A549 (cell line): ENCODE measurements around the gene GPS1. TPM values are rescaled to one million over a fixed set of nuclear protein-coding genes. Genes with fewer than 3 reads are reported as not detected.
A peak's percentile ranks its signal among the peaks of the same experiment; 100 is the strongest.

Experiments
- ATAC-seq, 2 experiments: fragments of 200-7000 bp in 1 of 2; fragments of >200 bp in 1 of 2; cut with Nextera tagmentation in 1 of 2; cut with Tn5 transposase in 1 of 2; 3 replicates each; pipeline versions ENCODE4 v1.8.0 to v1.9.1; 2018 to 2020; ENCODE audit warnings: mild to moderate bottlenecking in 1 of 2, moderate library complexity in 1 of 2
- CTCF ChIA-PET: fragments of 300-600 bp; sonication (Branson Sonifier 250); formaldehyde crosslinking; extraction: SDS; loops from one replicate; lab custom pipeline; 2021; ENCODE audit warnings: antibody characterized with exemption, inconsistent platforms; lab: Yijun Ruan, JAX
- POLR2A ChIA-PET: fragments of 350-600 bp; formaldehyde crosslinking; extraction: SDS; loops from one replicate; lab custom pipeline; 2021; ENCODE audit warnings: antibody characterized with exemption, inconsistent platforms; lab: Yijun Ruan, JAX
- DNase-seq, 2 experiments: peaks; one replicate each; pipeline versions ENCODE4 v3.0.0 to v3.0.0-alpha.2; 2011 to 2016; ENCODE audit warnings: low read depth in 1 of 2, low spot score in 1 of 2
- FAIRE-seq: peaks from 2 replicates; lab custom pipeline; 2011; peaks lifted over from hg19 to GRCh38; lab: Jason Lieb, UNC
- H3K27ac ChIP-seq, 2 experiments: fragments of >200 bp; sonication (Bioruptor Twin); formaldehyde crosslinking; 3 replicates each; pipeline ENCODE4 v1.5.1; 2016 to 2017
- H3K4me1 ChIP-seq: fragments of >200 bp; sonication (Bioruptor Twin); formaldehyde crosslinking; 3 replicates; pipeline ENCODE4 v1.6.1; 2016
- H3K4me2 ChIP-seq: fragments of >200 bp; sonication (Bioruptor Twin); formaldehyde crosslinking; 3 replicates; pipeline ENCODE4 v1.6.1; 2016
- H3K4me3 ChIP-seq: fragments of >200 bp; sonication (Bioruptor Twin); formaldehyde crosslinking; 3 replicates; pipeline ENCODE4 v1.5.1; 2016
- H3K9me3 ChIP-seq: fragments of >200 bp; sonication (Bioruptor Twin); formaldehyde crosslinking; 3 replicates; pipeline ENCODE4 v1.6.1; 2016
- BHLHE40 ChIP-seq: IDR thresholded peaks from 2 replicates; pipeline ENCODE4 v1.6.1; 2012; ENCODE audit warnings: low read depth, low read length, inconsistent platforms
- CEBPB ChIP-seq, 2 experiments: fragments of >200 bp in 1 of 2; sonication (Bioruptor Twin) in 1 of 2; formaldehyde crosslinking in 1 of 2; IDR thresholded peaks; 2 replicates each; pipeline ENCODE4 v1.6.1; 2012 to 2016
- CHD4 ChIP-seq: fragments of 200-600 bp; sonication (generic); IDR thresholded peaks from 2 replicates; pipeline ENCODE4 v1.6.1; 2016; ENCODE audit warnings: antibody characterized with exemption, mild to moderate bottlenecking, borderline replicate concordance
- EHMT2 ChIP-seq: fragments of 200-600 bp; sonication (generic); IDR thresholded peaks from 2 replicates; pipeline ENCODE4 v1.6.1; 2016; ENCODE audit warnings: antibody characterized with exemption, low read depth, mild to moderate bottlenecking, moderate library complexity
- EP300 ChIP-seq, 2 experiments: fragments of >200 bp; sonication (Bioruptor Twin); formaldehyde crosslinking; IDR thresholded peaks; 2 replicates in 1 of 2; 3 replicates in 1 of 2; pipeline ENCODE4 v1.6.1; 2016 to 2017
- ESRRA ChIP-seq: fragments of 150-350 bp; IDR thresholded peaks from 2 replicates; pipeline ENCODE4 v1.6.1; 2014; ENCODE audit warnings: mild to moderate bottlenecking, low read length, borderline replicate concordance
- FOXS1 ChIP-seq: fragments of 250-450 bp; sonication (Bioruptor Pico); IDR thresholded peaks from 2 replicates; pipeline ENCODE4 v1.5.0; 2020; ENCODE audit warnings: mild to moderate bottlenecking, moderate library complexity
- HES2 ChIP-seq: fragments of >200 bp; sonication (Bioruptor Twin); formaldehyde crosslinking; IDR thresholded peaks from 2 replicates; pipeline ENCODE4 v1.6.1; 2016
- KDM1A ChIP-seq: fragments of 200-600 bp; sonication (generic); IDR thresholded peaks from 2 replicates; pipeline ENCODE4 v1.6.1; 2016; ENCODE audit warnings: low read depth, mild to moderate bottlenecking
- NPAS2 ChIP-seq: fragments of 250-450 bp; sonication (Bioruptor Pico); IDR thresholded peaks from 2 replicates; pipeline ENCODE4 v1.8.0; 2022; ENCODE audit warnings: mild to moderate bottlenecking, moderate library complexity, borderline replicate concordance
- PBX3 ChIP-seq: IDR thresholded peaks from 2 replicates; pipeline ENCODE4 v1.6.1; 2012
- RCOR1 ChIP-seq: fragments of 150-350 bp; IDR thresholded peaks from 2 replicates; pipeline ENCODE4 v1.6.1; 2014; ENCODE audit warnings: antibody characterized with exemption, low read length, low read depth
- SREBF2 ChIP-seq: fragments of 450-650 bp; IDR thresholded peaks from 2 replicates; pipeline ENCODE4 v1.6.1; 2014; ENCODE audit warnings: mild to moderate bottlenecking, moderate library complexity
- ZFP36 ChIP-seq: fragments of 450-650 bp; IDR thresholded peaks from 2 replicates; pipeline ENCODE4 v1.6.1; 2014; ENCODE audit warnings: borderline replicate concordance; ENCODE audit not compliant: partially characterized antibody
- WGBS: methylation state at CpG from one replicate; pipeline ENCODE4 v1.1.6; 2017; ENCODE audit errors: missing lambda C conversion rate; 5-methylcytosine and 5-hydroxymethylcytosine counted together
- polyA plus RNA-seq, 4 experiments: library from polyadenylated mRNA; depleted of rRNA in 3 of 4; stranded (reverse); fragments of >200 nt; fragmentation: RNase III in 1 of 4; extraction: RNeasy Plus Mini Kit Qiagen cat#74134 plus additional on column Dnase treatment in 1 of 4; gene quantifications; 2 replicates in 3 of 4; 3 replicates in 1 of 4; pipeline ENCODE4 v1.2.3, GENCODE V29; 2011 to 2017
- TF ChIP-seq, protein P1 (sequence below): IDR thresholded peaks from 2 replicates; pipeline ENCODE4 v1.6.1; 2012; ENCODE audit warnings: low read depth, borderline replicate concordance
- TF ChIP-seq, protein P2 (sequence below): fragments of 250-450 bp; sonication (Bioruptor Pico); IDR thresholded peaks from 2 replicates; pipeline ENCODE4 v1.5.0; 2021; ENCODE audit warnings: mild to moderate bottlenecking, moderate library complexity, borderline replicate concordance
- TF ChIP-seq, protein P3 (sequence below): fragments of 150-350 bp; IDR thresholded peaks from 2 replicates; pipeline ENCODE4 v1.6.1; 2014; ENCODE audit warnings: low read depth, mild to moderate bottlenecking, low read length
- TF ChIP-seq, protein P4 (sequence below): fragments of 250-450 bp; sonication (Bioruptor Pico); IDR thresholded peaks from 2 replicates; pipeline ENCODE4 v1.5.0; 2020; ENCODE audit warnings: low read depth, mild to moderate bottlenecking, moderate library complexity

GPS1 gene
- polyA plus RNA-seq, 2 of the 4 experiments (the other 2 are of a cell fraction) = 89.4 to 126 TPM

DNA sequence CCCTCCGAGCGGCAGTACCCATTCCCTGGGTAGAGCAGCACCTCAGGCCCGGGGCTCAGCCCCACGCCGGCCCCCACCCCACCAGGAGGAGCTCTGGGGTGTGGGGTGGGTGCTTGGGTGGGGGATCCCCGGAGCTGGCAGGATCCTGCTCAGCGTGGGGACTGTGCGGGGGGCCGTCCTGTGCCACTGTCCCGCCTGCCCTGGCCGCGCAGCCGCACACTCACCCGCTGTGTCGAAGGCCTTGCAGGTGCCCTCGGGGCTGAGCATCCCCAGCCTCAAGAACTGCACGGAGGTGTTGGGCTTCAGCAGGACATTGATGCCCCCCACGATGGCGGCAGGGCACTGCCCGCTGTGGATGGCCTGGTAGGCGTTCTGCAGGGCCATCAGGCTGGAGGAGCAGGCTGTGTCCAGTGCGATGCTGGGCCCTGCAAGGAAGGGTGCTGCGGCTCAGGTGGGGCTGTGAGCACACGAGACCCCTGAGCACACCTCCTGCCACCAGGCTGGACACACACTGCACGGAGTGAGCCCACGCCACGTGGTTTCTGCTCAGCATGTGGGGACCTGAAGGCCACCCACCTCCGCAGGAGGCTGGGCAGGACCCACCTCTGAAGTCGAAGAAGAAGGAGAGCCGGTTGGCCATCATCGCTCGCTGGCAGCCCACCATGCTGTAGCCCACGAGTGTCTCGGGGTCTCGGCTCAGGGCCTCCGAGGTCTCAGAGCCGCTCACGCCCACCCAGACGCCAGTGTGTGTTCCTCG is 41.5 kb downstream of the GPS1 start:
- FAIRE-seq = no peak
- Histone ChIP-seq H3K27ac (no peak overlapping the region), H3K4me2 (no peak overlapping the region), H3K4me3 (no peak overlapping the region), H3K9me3 (no peaks in the 10 kb centered on the region), H3K4me1 (peaks cover 18% of the 10 kb centered on the region)
- no peak for TF ChIP-seq NPAS2 (CRISPR knock-in tag)
- TF ChIP-seq, protein P1, sequence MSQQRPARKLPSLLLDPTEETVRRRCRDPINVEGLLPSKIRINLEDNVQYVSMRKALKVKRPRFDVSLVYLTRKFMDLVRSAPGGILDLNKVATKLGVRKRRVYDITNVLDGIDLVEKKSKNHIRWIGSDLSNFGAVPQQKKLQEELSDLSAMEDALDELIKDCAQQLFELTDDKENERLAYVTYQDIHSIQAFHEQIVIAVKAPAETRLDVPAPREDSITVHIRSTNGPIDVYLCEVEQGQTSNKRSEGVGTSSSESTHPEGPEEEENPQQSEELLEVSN = no peak
- TF ChIP-seq FOXS1 = no peak
- no peak for TF ChIP-seq PBX3
- TF ChIP-seq BHLHE40 = no peak
- no peak for ATAC-seq
- WGBS = 94% methylated on average over 31 of the region's 40 CpGs
- ChIA-PET POLR2A (interaction anchor here (0.7 kb wide), 1 partner anchor 11 kb away, joined by 7 read pairs; no protein-coding TSS in a partner anchor), CTCF (interaction anchor here (0.8 to 1.5 kb wide), 3 partner anchors 16 to 134 kb away, joined by 3 to 5 read pairs (median 4); no protein-coding TSS in a partner anchor)
- no peak for DNase-seq

- Histone ChIP-seq H3K4me2 (peak overlapping the region; percentile 97), H3K9me3 (no peaks in the 10 kb centered on the region), H3K4me1 (peaks cover 30% of the 10 kb centered on the region), H3K27ac (peak overlapping the region in 1 of 2 experiments; percentile 96; a peak in 2 of 6 replicates), H3K4me3 (no peak overlapping the region; the same call in 2 of the 3 replicates)
- no peak for FAIRE-seq
- DNase-seq = no peak
- WGBS = 92% methylated on average over 34 of the region's 37 CpGs
- ChIA-PET CTCF (interaction anchor here (1.2 to 3.1 kb wide), 5 partner anchors 9 to 136 kb away, joined by 3 to 17 read pairs (median 6); no protein-coding TSS in a partner anchor), POLR2A (no interaction called here)
- no peak for ATAC-seq
- TF ChIP-seq EP300 (IDR thresholded peaks at IDR 0.05) = no peak
- no peak for TF ChIP-seq RCOR1
- TF ChIP-seq SREBF2 = no peak
- no peak for TF ChIP-seq ZFP36
- TF ChIP-seq HES2 = no peak
- TF ChIP-seq, protein P2, sequence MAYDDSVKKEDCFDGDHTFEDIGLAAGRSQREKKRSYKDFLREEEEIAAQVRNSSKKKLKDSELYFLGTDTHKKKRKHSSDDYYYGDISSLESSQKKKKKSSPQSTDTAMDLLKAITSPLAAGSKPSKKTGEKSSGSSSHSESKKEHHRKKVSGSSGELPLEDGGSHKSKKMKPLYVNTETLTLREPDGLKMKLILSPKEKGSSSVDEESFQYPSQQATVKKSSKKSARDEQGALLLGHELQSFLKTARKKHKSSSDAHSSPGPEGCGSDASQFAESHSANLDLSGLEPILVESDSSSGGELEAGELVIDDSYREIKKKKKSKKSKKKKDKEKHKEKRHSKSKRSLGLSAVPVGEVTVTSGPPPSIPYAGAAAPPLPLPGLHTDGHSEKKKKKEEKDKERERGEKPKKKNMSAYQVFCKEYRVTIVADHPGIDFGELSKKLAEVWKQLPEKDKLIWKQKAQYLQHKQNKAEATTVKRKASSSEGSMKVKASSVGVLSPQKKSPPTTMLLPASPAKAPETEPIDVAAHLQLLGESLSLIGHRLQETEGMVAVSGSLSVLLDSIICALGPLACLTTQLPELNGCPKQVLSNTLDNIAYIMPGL = no peak
- TF ChIP-seq ESRRA = no peak
- no peak for TF ChIP-seq KDM1A
- TF ChIP-seq, protein P3, sequence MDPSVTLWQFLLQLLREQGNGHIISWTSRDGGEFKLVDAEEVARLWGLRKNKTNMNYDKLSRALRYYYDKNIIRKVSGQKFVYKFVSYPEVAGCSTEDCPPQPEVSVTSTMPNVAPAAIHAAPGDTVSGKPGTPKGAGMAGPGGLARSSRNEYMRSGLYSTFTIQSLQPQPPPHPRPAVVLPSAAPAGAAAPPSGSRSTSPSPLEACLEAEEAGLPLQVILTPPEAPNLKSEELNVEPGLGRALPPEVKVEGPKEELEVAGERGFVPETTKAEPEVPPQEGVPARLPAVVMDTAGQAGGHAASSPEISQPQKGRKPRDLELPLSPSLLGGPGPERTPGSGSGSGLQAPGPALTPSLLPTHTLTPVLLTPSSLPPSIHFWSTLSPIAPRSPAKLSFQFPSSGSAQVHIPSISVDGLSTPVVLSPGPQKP = no peak
- TF ChIP-seq FOXS1 = no peak
- TF ChIP-seq, protein P4, sequence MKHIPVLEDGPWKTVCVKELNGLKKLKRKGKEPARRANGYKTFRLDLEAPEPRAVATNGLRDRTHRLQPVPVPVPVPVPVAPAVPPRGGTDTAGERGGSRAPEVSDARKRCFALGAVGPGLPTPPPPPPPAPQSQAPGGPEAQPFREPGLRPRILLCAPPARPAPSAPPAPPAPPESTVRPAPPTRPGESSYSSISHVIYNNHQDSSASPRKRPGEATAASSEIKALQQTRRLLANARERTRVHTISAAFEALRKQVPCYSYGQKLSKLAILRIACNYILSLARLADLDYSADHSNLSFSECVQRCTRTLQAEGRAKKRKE (CRISPR knock-in tag) = no peak
- TF ChIP-seq EHMT2 = no peak
- no peak for TF ChIP-seq CEBPB (IDR thresholded peaks at IDR 0.05)
- TF ChIP-seq CHD4 = no peak
Observed at GRCh38 chr17:82094931-82095776, 43.5 kb downstream of the GPS1 start.
